K562 (cell line): Measurements from ENCODE around the gene RANBP3. TPM values are rescaled to one million over a fixed set of nuclear protein-coding genes. Genes with fewer than 3 reads are reported as not detected.
A peak's percentile ranks its signal among the peaks of the same experiment; 100 is the strongest.

Source experiments
- CBX8 ChIP-seq: fragments of 200-600 bp; sonication (generic); IDR thresholded peaks from 2 replicates; pipeline ENCODE4 v1.6.1; 2012; ENCODE audit warnings: borderline replicate concordance, mixed run types, low read depth, mild to moderate bottlenecking, moderate library complexity, mixed read lengths, low read length, control low read depth, inconsistent platforms; ENCODE audit not compliant: poor library complexity, severe bottlenecking; ENCODE audit errors: extremely low read depth
- MLLT1 ChIP-seq, 2 experiments: fragments of 450-650 bp; IDR thresholded peaks; 2 replicates each; pipeline ENCODE4 v1.6.1; 2016
- ZBTB33 ChIP-seq: sonication (generic); formaldehyde crosslinking; IDR thresholded peaks from 2 replicates; pipeline ENCODE4 v1.8.1; 2023; ENCODE audit warnings: mild to moderate bottlenecking, missing genetic modification reagents
- ZNF41 ChIP-seq: fragments of 250-450 bp; sonication (Bioruptor Pico); conservative IDR thresholded peaks from 2 replicates; pipeline ENCODE4 v1.4.0; 2020; ENCODE audit warnings: mild to moderate bottlenecking
- polyA plus RNA-seq, 8 experiments: library from polyadenylated mRNA; depleted of rRNA in 4 of 8; stranded (reverse) in 5 of 8; unstranded in 3 of 8; fragments of >200 nt; fragmentation: Nextera tagmentation in 2 of 8; fragmentation: Illumina TruSeq in 1 of 8; extraction: Ambion mirVana in 2 of 8; extraction: Trizol in 1 of 8; gene quantifications; 2 replicates each; pipeline versions ENCODE4 v1.2.1 to v1.2.3, GENCODE V29; 2011 to 2014; ENCODE audit warnings: inconsistent platforms in 1 of 8, missing spikeins in 1 of 8
- total RNA-seq, 7 experiments: library from RNA; depleted of rRNA in 6 of 7; stranded (reverse); fragments of >200 nt in 6 of 7; fragmentation: Illumina TruSeq in 2 of 7; extraction: Trizol in 2 of 7; gene quantifications; 2 replicates each; pipeline versions ENCODE4 v1.2.1 to v1.2.3, GENCODE V29; 2011 to 2021; ENCODE audit warnings: low replicate concordance in 1 of 7

The RANBP3 gene
- total and polyA plus RNA-seq, 9 of the 15 experiments (the other 6 are each of a cell fraction or from before 2014, with no cell fraction given): 0.90 to 95.1 (median 63.2) TPM

- TF ChIP-seq ZNF41 (no peak), MLLT1 (IDR thresholded peaks at IDR 0.05) (no peak), CBX8 (no peak), ZBTB33 (peak; percentile 94)
These were observed 80.6 kb downstream of the RANBP3 start (continued) for GRCh38 chr19:5897189-5897969.
